ENCODE measurements around the gene APH1B.

Gene APH1B

GRCh38 chr15:63357061-63357460 is 79.7 kb downstream of the APH1B start:
- TF ChIP-seq, protein P1, sequence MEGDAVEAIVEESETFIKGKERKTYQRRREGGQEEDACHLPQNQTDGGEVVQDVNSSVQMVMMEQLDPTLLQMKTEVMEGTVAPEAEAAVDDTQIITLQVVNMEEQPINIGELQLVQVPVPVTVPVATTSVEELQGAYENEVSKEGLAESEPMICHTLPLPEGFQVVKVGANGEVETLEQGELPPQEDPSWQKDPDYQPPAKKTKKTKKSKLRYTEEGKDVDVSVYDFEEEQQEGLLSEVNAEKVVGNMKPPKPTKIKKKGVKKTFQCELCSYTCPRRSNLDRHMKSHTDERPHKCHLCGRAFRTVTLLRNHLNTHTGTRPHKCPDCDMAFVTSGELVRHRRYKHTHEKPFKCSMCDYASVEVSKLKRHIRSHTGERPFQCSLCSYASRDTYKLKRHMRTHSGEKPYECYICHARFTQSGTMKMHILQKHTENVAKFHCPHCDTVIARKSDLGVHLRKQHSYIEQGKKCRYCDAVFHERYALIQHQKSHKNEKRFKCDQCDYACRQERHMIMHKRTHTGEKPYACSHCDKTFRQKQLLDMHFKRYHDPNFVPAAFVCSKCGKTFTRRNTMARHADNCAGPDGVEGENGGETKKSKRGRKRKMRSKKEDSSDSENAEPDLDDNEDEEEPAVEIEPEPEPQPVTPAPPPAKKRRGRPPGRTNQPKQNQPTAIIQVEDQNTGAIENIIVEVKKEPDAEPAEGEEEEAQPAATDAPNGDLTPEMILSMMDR (conservative IDR thresholded peaks at IDR 0.05; ENCODE audit: control insufficient read depth, insufficient read depth, low read depth, low read length), result no peak
- DNase-seq (ENCODE audit: low read depth), result no peak
- H3K4me3 ChIP-seq (ENCODE audit: control insufficient read depth, low read depth, low read length), result no peak overlapping the region

DNA sequence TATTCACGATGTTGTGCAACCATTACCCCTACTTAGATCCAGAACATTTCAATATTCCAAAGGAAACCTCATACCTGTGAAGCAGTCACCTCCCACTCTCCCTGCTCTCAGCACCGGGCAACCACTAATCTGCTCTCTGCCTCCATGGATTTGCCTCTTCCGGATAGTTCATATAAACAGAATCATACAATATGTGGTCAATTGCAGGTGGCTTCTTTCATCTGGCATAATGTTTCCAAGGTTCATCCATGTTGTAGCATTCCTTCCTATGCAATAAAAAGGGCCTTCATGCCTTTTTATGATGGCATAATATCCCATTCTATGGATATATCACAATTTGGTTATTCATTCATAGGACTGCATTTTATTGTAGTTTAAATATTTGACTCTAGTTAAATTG is 80.3 kb downstream of the APH1B start:
- TF ChIP-seq, protein P1 (conservative IDR thresholded peaks at IDR 0.05; ENCODE audit: control insufficient read depth, insufficient read depth, low read depth, low read length), result no peak
- DNase-seq (ENCODE audit: low read depth), result no peak
- H3K4me3 ChIP-seq (ENCODE audit: control insufficient read depth, low read depth, low read length), result no peak overlapping the region

DNA sequence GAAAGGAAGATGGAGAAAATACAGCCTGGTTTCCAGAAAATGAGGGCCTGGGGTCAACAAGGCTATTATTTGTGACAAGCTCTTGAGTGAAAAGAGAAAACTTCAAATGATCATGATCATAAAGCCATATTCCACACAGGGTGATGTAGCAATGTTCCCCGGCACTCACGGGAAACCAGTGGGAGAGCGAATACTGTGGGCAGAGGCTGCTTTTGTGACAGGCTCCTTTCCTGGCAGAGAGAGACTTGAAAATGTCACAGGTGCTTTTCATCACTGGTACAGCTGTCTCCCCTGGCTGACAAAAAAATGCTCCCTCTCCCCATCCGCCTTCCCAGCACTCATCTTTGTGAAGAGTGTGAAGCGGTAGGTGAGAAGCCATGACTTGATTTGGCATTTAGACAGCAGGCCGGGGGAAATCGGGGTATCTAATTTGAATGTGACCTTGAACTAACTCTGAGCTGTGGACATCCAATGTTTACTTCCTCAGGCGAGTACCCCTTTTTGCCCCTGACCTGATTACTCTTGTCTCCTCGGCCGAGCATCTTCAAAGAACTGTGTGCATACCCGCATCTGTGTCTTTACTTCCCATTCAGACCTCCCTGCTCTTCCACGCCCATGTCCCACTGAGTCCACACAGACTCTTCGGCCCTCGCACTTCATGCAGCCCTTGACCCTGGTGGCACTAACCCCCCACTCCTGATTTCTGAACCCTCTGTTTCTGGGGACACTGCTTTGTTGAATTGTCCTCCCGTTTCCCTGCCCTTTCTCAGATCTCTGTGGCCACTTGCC is 81.0 kb downstream of the APH1B start:
- H3K4me3 ChIP-seq (ENCODE audit: control insufficient read depth, low read depth, low read length), result no peak overlapping the region
- no peak for DNase-seq (ENCODE audit: low read depth)
- TF ChIP-seq, protein P1 (conservative IDR thresholded peaks at IDR 0.05; ENCODE audit: control insufficient read depth, insufficient read depth, low read depth, low read length), result no peak
